GM18508 (cell line): Measurements from ENCODE around the gene DALRD3.

Source experiments
- ATAC-seq: cut with Tn5 transposase; IDR thresholded peaks from one replicate; pipeline ENCODE4 v1.9.1; 2021; ENCODE audit warnings: moderate number of reproducible peaks; ENCODE audit not compliant: insufficient read depth, unreplicated experiment

The DALRD3 gene

GRCh38 chr3:49007068-49007770 lies 11.2 kb downstream of the DALRD3 start, which contains the start of gene WDR6:
Gene WDR6 (plus strand): TSS chr3:49007391. CDS start chr3:49007432, 41 bp downstream.
- ATAC-seq = peak; percentile 56

GRCh38 chr3:49006408-49007067 lies 11.8 kb downstream of the DALRD3 start:
- no peak for ATAC-seq

GRCh38 chr3:49005998-49006397 lies 12.4 kb downstream of the DALRD3 start:
- no peak for ATAC-seq

- ATAC-seq = no peak
Observed at GRCh38 chr3:49005303-49005680, 13.1 kb downstream of the DALRD3 start.

GRCh38 chr3:49004352-49005302 lies 13.8 kb downstream of the DALRD3 start:
- no peak for ATAC-seq

- ATAC-seq = no peak
Observed at GRCh38 chr3:49001155-49001554, 17.2 kb downstream of the DALRD3 start.

GRCh38 chr3:48999085-48999858 lies 19.1 kb downstream of the DALRD3 start:
- ATAC-seq = no peak

- no peak for ATAC-seq
Observed at GRCh38 chr3:48997714-48998637, 20.4 kb downstream of the DALRD3 start.

GRCh38 chr3:48997102-48997635 lies 21.2 kb downstream of the DALRD3 start:
- no peak for ATAC-seq

GRCh38 chr3:48996640-48997039 lies 21.7 kb downstream of the DALRD3 start:
- no peak for ATAC-seq

GRCh38 chr3:48993834-48994233 lies 24.5 kb downstream of the DALRD3 start:
- no peak for ATAC-seq

GRCh38 chr3:48991851-48992545 lies 26.4 kb downstream of the DALRD3 start:
- no peak for ATAC-seq

GRCh38 chr3:48990636-48991469 lies 27.5 kb downstream of the DALRD3 start:
- no peak for ATAC-seq

- ATAC-seq = no peak
Observed at GRCh38 chr3:48989796-48990635, 28.4 kb downstream of the DALRD3 start, which contains the start of gene P4HTM. Gene P4HTM (plus strand): TSS chr3:48990241. CDS start chr3:48990257, 16 bp downstream.

- ATAC-seq = no peak
Observed at GRCh38 chr3:48989126-48989795, 29.1 kb downstream of the DALRD3 start.
